Activated CD4-positive, alpha-beta memory T cell treated with anti-CD3 and anti-CD28 coated beads for 36 hours (primary cell): ENCODE data around the gene DZANK1. TPM values are rescaled to one million over a fixed set of nuclear protein-coding genes. Genes with fewer than 3 reads are reported as not detected.
A peak's percentile ranks its signal among the peaks of the same experiment; 100 is the strongest.
"Not testable (repeated sequence)": the region's sequence is repeated elsewhere in the genome, so short reads cannot be mapped to it uniquely, and the experiment has no call there.

ENCODE experiments used
- CTCF ChIA-PET: fragments of 350-600 bp; sonication (Branson Sonifier 250); formaldehyde crosslinking; loops from one replicate; lab custom pipeline; 2021; ENCODE audit warnings: antibody characterized with exemption, inconsistent platforms; lab: Charles Lee
- POLR2A ChIA-PET: fragments of 350-600 bp; sonication (Branson Sonifier 250); formaldehyde crosslinking; loops from one replicate; lab custom pipeline; 2021; ENCODE audit warnings: antibody characterized with exemption; lab: Charles Lee
- DNase-seq: peaks from one replicate; pipeline ENCODE4 v3.0.0-alpha.2; 2020
- H3K27ac Mint-ChIP-seq: one replicate; pipeline ENCODE4 v1.8.0; 2021; ENCODE audit warnings: mixed read lengths
- H3K27me3 Mint-ChIP-seq: one replicate; pipeline ENCODE4 v1.8.0; 2021; ENCODE audit warnings: mixed read lengths
- H3K36me3 Mint-ChIP-seq: one replicate; pipeline ENCODE4 v1.8.0; 2021; ENCODE audit warnings: mixed read lengths
- H3K4me1 Mint-ChIP-seq: one replicate; pipeline ENCODE4 v1.8.0; 2021; ENCODE audit warnings: low read depth, mixed read lengths
- H3K4me3 Mint-ChIP-seq: one replicate; pipeline ENCODE4 v1.8.0; 2021; ENCODE audit warnings: mild to moderate bottlenecking, mixed read lengths
- H3K9me3 Mint-ChIP-seq: one replicate; pipeline ENCODE4 v1.8.0; 2021; ENCODE audit warnings: mixed read lengths
- intact Hi-C: fragments of 100-400 bp; cut with micrococcal nuclease; formaldehyde crosslinking; loops from one replicate; pipeline ENCODE4 v1.15.1; 2023
- microRNA-seq: library from miRNA; unstranded; fragments of <30 nt; microRNA quantifications from one replicate; pipeline ENCODE4 v1.2.0, GENCODE V29; 2022; ENCODE audit warnings: borderline number of aligned reads, borderline microRNAs expressed, borderline replicate concordance
- total RNA-seq, 2 experiments: library from RNA; stranded (reverse); gene quantifications; one replicate each; pipeline ENCODE4 v1.2.3, GENCODE V29; 2021

The DZANK1 gene
- total RNA-seq, 2 experiments from 2014 or later: 1.4 to 1.6 TPM

DNA sequence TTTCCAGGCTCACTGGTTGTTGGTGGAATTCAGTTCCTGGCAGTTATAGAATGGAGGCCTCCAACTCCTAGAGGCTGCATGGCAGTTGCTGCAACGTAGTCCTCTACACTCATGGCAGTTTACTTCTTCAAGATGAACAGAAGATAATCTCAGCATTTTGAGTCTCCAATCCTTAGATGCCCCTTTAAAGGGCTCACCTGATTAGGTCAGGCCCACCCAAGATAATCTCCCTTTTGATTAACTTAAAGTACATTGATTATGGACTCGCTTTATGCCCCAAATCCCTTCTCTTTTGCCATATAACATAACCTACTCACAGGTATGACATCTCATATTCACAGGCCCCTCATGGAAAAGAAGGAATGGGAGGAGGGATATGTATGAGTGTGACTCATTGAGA lies 102.1 kb downstream of the DZANK1 start:
- ChIA-PET POLR2A (no interaction called here), CTCF (no interaction called here)
- no peaks in the 10 kb centered on the region for H3K4me1 Mint-ChIP-seq
- no peak for DNase-seq
- intact Hi-C loops: no loop called here
- H3K36me3 Mint-ChIP-seq: no peaks in the 10 kb centered on the region
- H3K9me3 Mint-ChIP-seq: no peaks in the 10 kb centered on the region
- no peak overlapping the region for H3K27ac Mint-ChIP-seq
- no peaks in the 10 kb centered on the region for H3K27me3 Mint-ChIP-seq
- H3K4me3 Mint-ChIP-seq: no peak overlapping the region

- Mint-ChIP-seq H3K4me3 (no peak overlapping the region), H3K9me3 (no peaks in the 10 kb centered on the region), H3K4me1 (no peaks in the 10 kb centered on the region), H3K36me3 (no peaks in the 10 kb centered on the region), H3K27ac (no peak overlapping the region), H3K27me3 (no peaks in the 10 kb centered on the region)
- CTCF ChIA-PET: no interaction called here
- intact Hi-C loops: no loop called here
- DNase-seq: no peak
- POLR2A ChIA-PET: no interaction called here
Measured at GRCh38 chr20:18363708-18364107, 103.1 kb downstream of the DZANK1 start.

GRCh38 chr20:18362916-18363315 lies 103.9 kb downstream of the DZANK1 start:
- no peaks in the 10 kb centered on the region for H3K36me3 Mint-ChIP-seq
- intact Hi-C loops: no loop called here
- POLR2A ChIA-PET: no interaction called here
- H3K27me3 Mint-ChIP-seq: peaks cover 1% of the 10 kb centered on the region
- H3K4me1 Mint-ChIP-seq: no peaks in the 10 kb centered on the region
- no peaks in the 10 kb centered on the region for H3K9me3 Mint-ChIP-seq
- no peak overlapping the region for H3K27ac Mint-ChIP-seq
- CTCF ChIA-PET: no interaction called here
- H3K4me3 Mint-ChIP-seq: no peak overlapping the region
- DNase-seq: no peak

- CTCF ChIA-PET: interaction anchor here (0.7 kb wide), 1 partner anchor 211 kb away, joined by 3 read pairs; no protein-coding TSS in a partner anchor
- POLR2A ChIA-PET: no interaction called here
- Mint-ChIP-seq H3K36me3 (no peaks in the 10 kb centered on the region), H3K27me3 (peaks cover 1% of the 10 kb centered on the region), H3K4me3 (no peak overlapping the region), H3K9me3 (no peaks in the 10 kb centered on the region), H3K4me1 (no peaks in the 10 kb centered on the region), H3K27ac (no peak overlapping the region)
- DNase-seq: no peak
- intact Hi-C loops: no loop called here
Measured at GRCh38 chr20:18361678-18362077, 105.2 kb downstream of the DZANK1 start.

- intact Hi-C loops: no loop called here
- Mint-ChIP-seq H3K27ac (no peak overlapping the region), H3K36me3 (no peaks in the 10 kb centered on the region), H3K27me3 (peaks cover 1% of the 10 kb centered on the region), H3K4me1 (no peaks in the 10 kb centered on the region), H3K4me3 (no peak overlapping the region), H3K9me3 (no peaks in the 10 kb centered on the region)
- CTCF ChIA-PET: interaction anchor here (0.5 kb wide), 1 partner anchor 43 kb away, joined by 3 read pairs; no protein-coding TSS in a partner anchor
- DNase-seq: peak; percentile 16
- POLR2A ChIA-PET: no interaction called here
Measured at GRCh38 chr20:18360635-18361034, 106.2 kb downstream of the DZANK1 start.

GRCh38 chr20:18359854-18360253 lies 107.0 kb downstream of the DZANK1 start:
- Mint-ChIP-seq H3K36me3 (no peaks in the 10 kb centered on the region), H3K4me3 (no peak overlapping the region), H3K4me1 (no peaks in the 10 kb centered on the region), H3K27me3 (peaks cover 1% of the 10 kb centered on the region), H3K9me3 (peaks cover 2% of the 10 kb centered on the region), H3K27ac (no peak overlapping the region)
- DNase-seq: no peak
- intact Hi-C loops: no loop called here
- POLR2A ChIA-PET: no interaction called here
- CTCF ChIA-PET: no interaction called here

GRCh38 chr20:18349749-18350148 lies 117.1 kb downstream of the DZANK1 start:
- H3K9me3 Mint-ChIP-seq, DNase-seq, H3K36me3 Mint-ChIP-seq, CTCF ChIA-PET, POLR2A ChIA-PET, H3K4me3 Mint-ChIP-seq, H3K27ac Mint-ChIP-seq, intact Hi-C loops, H3K4me1 Mint-ChIP-seq: not testable (repeated sequence)
- peaks cover 16% of the 10 kb centered on the region for H3K27me3 Mint-ChIP-seq

Small RNA genes lying within 50 kb of the gene (microRNA-seq; reads per million reads assigned to microRNA genes)
- gene MIR3192: not detected

Other genes with a start within 250 kb of the DZANK1 start
- gene ZNF133, start 178.5 kb downstream of the DZANK1 start, total RNA-seq: 1 to 10 TPM; 7.5 to 9.0 TPM
- 10 to 100 TPM; 11.0 to 11.3 TPM for gene POLR3F, start 360 bp upstream of the DZANK1 start, total RNA-seq
- 10 to 100 TPM; 15.9 to 17.7 TPM for gene RBBP9, start 30.2 kb upstream of the DZANK1 start, total RNA-seq
- 10 to 100 TPM; 90.6 to 97.1 TPM for gene SEC23B, start 40.9 kb upstream of the DZANK1 start, total RNA-seq
- gene SMIM26, start 100.4 kb upstream of the DZANK1 start, total RNA-seq: 10 to 100 TPM; 56.0 to 59.0 TPM
- 10 to 100 TPM; 49.2 to 55.4 TPM for gene DTD1, start 121.0 kb upstream of the DZANK1 start, total RNA-seq